ENCODE results near the gene CCL4L2. TPM values are rescaled to one million over a fixed set of nuclear protein-coding genes. Genes with fewer than 3 reads are reported as not detected.
"Not testable (repeated sequence)": the region's sequence is repeated elsewhere in the genome, so short reads cannot be mapped to it uniquely, and the experiment has no call there.

The CCL4L2 gene
- total RNA-seq, 1 donor from 2014 or later: not detected

DNA sequence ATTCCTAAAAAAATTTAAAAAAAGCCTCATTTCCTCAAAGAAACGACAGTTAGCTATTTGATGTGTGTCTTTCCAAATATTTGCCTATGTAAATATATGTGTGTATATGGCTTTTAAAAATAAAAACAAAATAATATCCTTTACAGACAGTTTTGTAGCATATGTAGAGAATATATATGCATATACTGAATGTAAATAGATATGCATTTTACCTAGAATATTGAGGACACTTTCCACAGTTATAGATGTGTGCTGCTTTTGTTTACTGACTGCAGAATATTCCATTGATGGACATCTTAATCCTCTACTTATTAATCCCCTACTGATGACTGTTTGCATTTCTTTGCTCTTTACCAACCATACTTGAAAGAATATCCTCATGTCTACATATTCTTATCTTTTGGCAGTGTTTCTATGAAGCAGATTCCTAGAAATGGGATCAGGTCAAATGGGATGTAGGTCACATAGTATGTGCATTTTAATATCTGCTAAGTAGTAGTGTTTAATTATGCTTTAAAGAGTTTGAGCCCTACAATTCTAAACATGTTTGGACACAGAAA lies 17.6 kb upstream of the CCL4L2 start:
- H3K36me3 ChIP-seq: no peaks in the 10 kb centered on the region
- no peaks in the 10 kb centered on the region for H3K4me1 ChIP-seq
- DNase-seq (ENCODE audit: low spot score in 2 of 2): no peak
- TF ChIP-seq CTCF (IDR thresholded peaks at IDR 0.05): no peak
- H3K9me3 ChIP-seq: no peaks in the 10 kb centered on the region
- H3K4me3 ChIP-seq: no peak overlapping the region
- H3K27me3 ChIP-seq: no peaks in the 10 kb centered on the region
- intact Hi-C loops (cut with DNase I): no loop called here
- no peak overlapping the region for H3K27ac ChIP-seq

- H3K4me3 ChIP-seq; H3K9me3 ChIP-seq; H3K36me3 ChIP-seq; H3K27me3 ChIP-seq; DNase-seq (ENCODE audit: low spot score in 2 of 2); H3K4me1 ChIP-seq; intact Hi-C loops (cut with DNase I); H3K27ac ChIP-seq: not testable (repeated sequence)
These were observed 16.6 kb upstream of the CCL4L2 start for GRCh38 chr17:36194147-36194831.

DNA sequence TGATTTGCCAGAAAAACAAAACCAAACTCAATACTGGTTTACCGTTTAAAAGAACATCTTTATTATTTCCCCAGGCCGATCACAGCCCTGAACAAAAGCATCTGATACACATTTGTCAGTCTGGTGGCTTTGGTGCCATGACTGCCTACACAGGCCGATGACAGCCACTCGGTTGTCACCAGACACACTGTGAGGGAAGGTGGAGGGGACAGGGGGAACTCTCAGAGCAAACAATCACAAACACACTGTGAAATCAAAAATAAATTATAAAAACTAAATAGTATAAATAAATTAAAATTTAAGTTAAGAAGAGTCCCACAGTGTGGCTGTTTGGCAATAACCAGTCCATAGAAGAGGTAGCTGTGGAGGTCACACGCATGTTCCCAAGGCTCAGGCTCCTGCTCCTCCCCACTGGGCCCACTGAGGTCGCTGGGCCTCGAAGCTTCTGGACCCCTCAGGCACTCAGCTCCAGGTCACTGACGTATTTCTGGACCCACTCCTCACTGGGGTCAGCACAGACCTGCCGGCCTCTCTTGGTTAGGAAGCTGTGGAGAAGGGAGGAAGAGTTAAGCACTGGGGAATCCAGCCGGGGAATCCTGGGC lies 15.9 kb upstream of the CCL4L2 start:
- H3K9me3 ChIP-seq; H3K27me3 ChIP-seq; H3K4me3 ChIP-seq; DNase-seq (ENCODE audit: low spot score in 2 of 2); H3K36me3 ChIP-seq; intact Hi-C loops (cut with DNase I); H3K27ac ChIP-seq; H3K4me1 ChIP-seq: not testable (repeated sequence)

DNA sequence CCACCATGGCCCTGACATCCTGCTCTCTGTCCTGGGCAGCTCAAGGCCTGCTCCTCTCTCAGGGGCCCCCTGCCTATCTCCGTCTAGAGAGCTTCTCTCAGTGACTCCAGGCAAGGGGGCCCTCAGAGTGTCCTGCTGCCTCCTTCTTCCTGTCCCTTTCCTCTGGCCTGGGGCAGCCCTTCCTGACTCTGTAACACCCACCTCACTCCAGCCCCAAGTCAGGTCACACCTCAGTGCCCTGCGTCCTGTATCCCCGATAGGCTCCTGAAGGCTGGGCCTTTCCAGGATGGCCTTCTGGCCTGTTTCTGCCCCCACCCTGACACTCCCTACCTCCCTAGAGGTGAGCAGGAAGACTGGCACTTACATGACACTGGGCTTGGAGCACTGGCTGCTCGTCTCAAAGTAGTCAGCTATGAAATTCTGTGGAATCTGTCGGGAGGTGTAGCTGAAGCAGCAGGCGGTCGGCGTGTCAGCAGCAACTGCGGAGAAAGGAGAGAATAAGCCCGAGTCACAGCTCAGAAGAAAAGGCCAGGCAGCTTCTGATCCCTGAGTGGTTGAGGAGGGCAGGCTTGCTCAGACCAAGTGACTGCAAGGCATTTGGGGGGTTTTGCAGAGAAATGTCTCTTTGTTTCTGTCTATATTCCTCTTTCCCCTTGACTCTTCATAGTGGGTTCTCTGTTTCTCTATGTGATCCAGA lies 15.3 kb upstream of the CCL4L2 start:
- no peaks in the 10 kb centered on the region for H3K27me3 ChIP-seq
- no peak for DNase-seq (ENCODE audit: low spot score in 2 of 2)
- no peaks in the 10 kb centered on the region for H3K36me3 ChIP-seq
- intact Hi-C loops (cut with DNase I): no loop called here
- H3K4me1 ChIP-seq: no peaks in the 10 kb centered on the region
- no peak for TF ChIP-seq CTCF (IDR thresholded peaks at IDR 0.05)
- no peak overlapping the region for H3K4me3 ChIP-seq
- H3K9me3 ChIP-seq: no peaks in the 10 kb centered on the region
- no peak overlapping the region for H3K27ac ChIP-seq

- H3K27me3 ChIP-seq: no peaks in the 10 kb centered on the region
- no peak for TF ChIP-seq CTCF (IDR thresholded peaks at IDR 0.05)
- intact Hi-C loops (cut with DNase I): no loop called here
- no peaks in the 10 kb centered on the region for H3K4me1 ChIP-seq
- no peak overlapping the region for H3K27ac ChIP-seq
- H3K4me3 ChIP-seq: no peak overlapping the region
- no peaks in the 10 kb centered on the region for H3K36me3 ChIP-seq
- DNase-seq (ENCODE audit: low spot score in 2 of 2): no peak
- no peaks in the 10 kb centered on the region for H3K9me3 ChIP-seq
These were observed 14.8 kb upstream of the CCL4L2 start for GRCh38 chr17:36196131-36196486.

- no peak for TF ChIP-seq CTCF (IDR thresholded peaks at IDR 0.05)
- intact Hi-C loops (cut with DNase I): no loop called here
- Histone ChIP-seq H3K36me3 (no peaks in the 10 kb centered on the region), H3K4me1 (no peaks in the 10 kb centered on the region), H3K4me3 (no peak overlapping the region), H3K27ac (no peak overlapping the region), H3K9me3 (no peaks in the 10 kb centered on the region), H3K27me3 (no peaks in the 10 kb centered on the region)
- no peak for DNase-seq (ENCODE audit: low spot score in 2 of 2)
These were observed 13.5 kb upstream of the CCL4L2 start for GRCh38 chr17:36197387-36197703.
